KOPT-K1 (cell line): ENCODE measurements around the gene ERBIN.
"Not testable (repeated sequence)": the region's sequence is repeated elsewhere in the genome, so short reads cannot be mapped to it uniquely, and the experiment has no call there.

Experiments used
- H3K27ac ChIP-seq: fragments of 200-600 bp; sonication (generic); 2 replicates; pipeline ENCODE4 v1.5.1; 2016; ENCODE audit warnings: antibody characterized with exemption, mild to moderate bottlenecking, low read depth, low read length; ENCODE audit not compliant: poor library complexity, severe bottlenecking
- H3K36me3 ChIP-seq: fragments of 200-600 bp; sonication (generic); 2 replicates; pipeline ENCODE4 v1.5.1; 2017; ENCODE audit warnings: antibody characterized with exemption, mild to moderate bottlenecking, low read length, moderate library complexity; ENCODE audit not compliant: insufficient read depth
- H3K9me3 ChIP-seq: fragments of 200-600 bp; sonication (generic); 2 replicates; pipeline ENCODE4 v1.5.1; 2017; ENCODE audit warnings: antibody characterized with exemption, low read length, mild to moderate bottlenecking; ENCODE audit not compliant: insufficient read depth, poor library complexity, severe bottlenecking

Gene ERBIN

DNA sequence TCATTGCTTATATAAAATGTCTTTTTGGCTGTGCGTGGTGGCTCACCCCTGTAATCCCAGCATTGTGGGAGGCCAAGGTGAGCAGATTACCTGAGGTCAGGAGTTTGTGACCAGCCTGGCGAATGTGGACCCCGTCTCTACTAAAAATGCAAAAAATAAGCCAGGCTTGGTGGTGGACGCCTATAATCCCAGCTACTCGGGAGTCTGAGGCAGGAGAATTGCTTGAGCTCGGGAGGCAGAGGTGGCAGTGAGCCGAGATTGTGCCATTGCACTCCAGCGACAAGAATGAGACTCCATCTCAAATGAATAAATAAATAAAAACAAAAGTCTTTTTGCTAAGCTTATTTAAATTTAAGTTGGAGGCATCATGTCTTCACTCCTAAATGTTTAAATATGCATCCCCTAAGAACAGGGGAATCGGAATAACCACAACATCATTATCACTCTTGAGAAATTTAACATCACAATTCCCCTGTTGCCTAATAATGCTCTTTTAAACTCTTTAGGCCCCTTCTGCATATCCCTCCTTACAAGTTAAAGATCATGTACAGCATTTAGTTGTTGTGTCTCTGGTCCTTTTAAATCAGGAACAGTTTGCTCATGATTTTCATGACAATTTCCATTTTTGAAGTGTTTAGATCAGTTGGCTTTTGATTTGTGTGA lies 72.8 kb downstream of the ERBIN start:
- Histone ChIP-seq H3K9me3 (peaks cover 2% of the 10 kb centered on the region), H3K36me3 (peaks cover 65% of the 10 kb centered on the region), H3K27ac (no peak overlapping the region)

DNA sequence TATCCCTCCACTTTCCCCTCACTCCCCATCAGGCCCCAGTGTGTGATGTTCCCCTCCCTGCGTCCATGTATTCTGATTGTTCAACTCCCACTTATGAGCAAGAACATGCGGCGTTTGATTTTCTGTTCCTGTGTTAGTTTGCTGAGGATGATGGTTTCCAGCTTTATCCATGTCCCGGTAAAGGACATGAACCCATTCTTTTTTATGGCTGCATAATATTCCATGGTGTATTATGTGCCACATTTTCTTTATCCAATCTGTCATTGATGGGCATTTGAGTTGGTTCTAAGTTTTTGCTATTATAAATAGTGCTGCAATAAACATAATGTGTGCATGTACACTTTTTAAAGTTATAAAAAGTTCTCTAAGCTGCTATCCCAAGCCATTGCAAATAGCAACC lies 75.6 kb downstream of the ERBIN start:
- H3K27ac ChIP-seq: no peak overlapping the region
- H3K36me3 ChIP-seq: peaks cover 54% of the 10 kb centered on the region
- H3K9me3 ChIP-seq: peaks cover 15% of the 10 kb centered on the region

- H3K27ac ChIP-seq: no peak overlapping the region
Measured at GRCh38 chr5:66002415-66002814, 76.0 kb downstream of the ERBIN start.

GRCh38 chr5:66004216-66004615 lies 77.8 kb downstream of the ERBIN start:
- peaks cover 15% of the 10 kb centered on the region for H3K9me3 ChIP-seq
- no peak overlapping the region for H3K27ac ChIP-seq
- H3K36me3 ChIP-seq: peaks cover 38% of the 10 kb centered on the region

More at GRCh38 chr5:66002415-66002814, 76.0 kb downstream of the ERBIN start:
- Histone ChIP-seq H3K9me3 (peaks cover 15% of the 10 kb centered on the region), H3K36me3 (peaks cover 52% of the 10 kb centered on the region)

DNA sequence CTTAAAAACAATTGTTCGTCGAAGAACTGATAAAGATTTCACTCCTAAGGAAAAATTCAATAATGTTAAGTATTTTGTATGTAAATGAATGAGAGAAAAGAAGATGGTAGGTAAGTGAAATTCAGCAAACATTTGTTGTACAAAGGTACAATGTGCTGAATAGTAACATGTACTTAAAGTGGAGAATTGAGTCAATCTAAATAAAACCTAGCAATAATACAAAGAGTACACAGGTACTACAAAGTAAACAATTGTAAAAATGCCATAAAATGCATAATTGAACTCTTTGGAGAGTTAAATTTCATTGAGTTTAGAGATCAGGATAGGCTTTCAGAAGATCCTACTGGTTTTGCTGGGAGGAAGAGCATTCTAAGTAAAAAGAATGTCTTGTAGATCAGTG lies 82.9 kb downstream of the ERBIN start:
- Histone ChIP-seq H3K27ac (no peak overlapping the region), H3K36me3 (peaks cover 34% of the 10 kb centered on the region), H3K9me3 (peaks cover 12% of the 10 kb centered on the region)

- H3K36me3 ChIP-seq: peaks cover 32% of the 10 kb centered on the region
- H3K9me3 ChIP-seq: peaks cover under 1% of the 10 kb centered on the region
- no peak overlapping the region for H3K27ac ChIP-seq
Measured at GRCh38 chr5:66010476-66010875, 84.1 kb downstream of the ERBIN start.

DNA sequence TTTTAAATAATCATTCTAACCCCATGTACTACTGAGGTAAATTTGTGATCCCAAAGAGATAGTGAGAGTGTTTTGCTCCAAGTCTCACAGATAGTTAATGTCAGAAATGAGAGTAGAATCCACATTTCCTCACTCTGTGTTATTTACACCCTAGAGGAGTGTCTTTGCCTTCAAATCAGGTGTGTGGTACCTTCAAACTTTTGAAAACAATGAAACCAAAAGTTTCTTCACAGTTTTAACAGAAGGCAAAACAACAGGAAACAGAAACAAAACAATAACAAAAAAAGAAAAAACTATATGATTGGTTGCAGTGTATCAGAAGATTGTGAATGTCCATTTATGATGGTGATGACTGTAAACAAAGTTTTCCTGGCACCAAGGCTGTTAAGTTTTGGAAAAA lies 85.9 kb downstream of the ERBIN start:
- Histone ChIP-seq H3K27ac (no peak overlapping the region), H3K9me3 (no peaks in the 10 kb centered on the region), H3K36me3 (peaks cover 47% of the 10 kb centered on the region)

GRCh38 chr5:66013397-66013796 lies 87.0 kb downstream of the ERBIN start:
- H3K9me3 ChIP-seq: no peaks in the 10 kb centered on the region
- no peak overlapping the region for H3K27ac ChIP-seq
- peaks cover 47% of the 10 kb centered on the region for H3K36me3 ChIP-seq

GRCh38 chr5:66013906-66014305 lies 87.5 kb downstream of the ERBIN start:
- H3K9me3 ChIP-seq: no peaks in the 10 kb centered on the region
- H3K27ac ChIP-seq: no peak overlapping the region
- peaks cover 47% of the 10 kb centered on the region for H3K36me3 ChIP-seq

DNA sequence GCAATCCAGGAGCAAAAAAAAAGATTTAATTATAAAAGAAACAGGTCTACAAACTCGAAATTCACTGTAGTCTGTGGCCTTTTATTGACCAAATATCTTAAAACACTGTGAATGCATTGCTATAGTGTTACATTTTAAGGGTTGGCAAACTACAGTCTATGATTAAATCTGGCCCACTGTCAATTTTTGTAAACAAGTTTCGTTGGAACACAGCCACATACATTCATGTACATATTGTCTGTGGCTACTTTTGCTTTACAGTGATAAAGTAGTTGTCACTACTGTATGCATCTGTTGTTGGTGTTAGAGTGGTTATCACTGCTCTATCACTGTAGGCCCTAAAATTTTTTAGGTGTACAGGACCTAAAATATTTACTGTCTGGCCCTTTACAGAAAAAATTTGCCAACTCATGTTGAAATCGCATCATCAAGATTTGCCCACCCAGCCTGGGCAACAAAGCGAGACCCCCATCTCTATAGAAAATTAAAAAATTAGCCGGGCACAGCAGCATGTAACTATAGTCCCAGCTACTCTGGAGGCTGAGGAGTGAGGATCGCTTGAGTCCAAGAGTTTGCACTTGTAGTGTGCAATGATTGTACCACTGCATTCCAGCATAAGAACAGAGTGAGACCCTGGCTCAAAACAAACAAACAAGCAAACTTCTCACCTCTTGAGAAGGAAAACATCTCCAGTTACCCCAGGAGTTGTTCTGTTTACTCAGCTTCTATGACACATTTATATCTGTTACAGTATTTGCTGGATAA lies 89.0 kb downstream of the ERBIN start:
- H3K9me3 ChIP-seq: no peaks in the 10 kb centered on the region
- H3K27ac ChIP-seq: no peak overlapping the region
- peaks cover 47% of the 10 kb centered on the region for H3K36me3 ChIP-seq

DNA sequence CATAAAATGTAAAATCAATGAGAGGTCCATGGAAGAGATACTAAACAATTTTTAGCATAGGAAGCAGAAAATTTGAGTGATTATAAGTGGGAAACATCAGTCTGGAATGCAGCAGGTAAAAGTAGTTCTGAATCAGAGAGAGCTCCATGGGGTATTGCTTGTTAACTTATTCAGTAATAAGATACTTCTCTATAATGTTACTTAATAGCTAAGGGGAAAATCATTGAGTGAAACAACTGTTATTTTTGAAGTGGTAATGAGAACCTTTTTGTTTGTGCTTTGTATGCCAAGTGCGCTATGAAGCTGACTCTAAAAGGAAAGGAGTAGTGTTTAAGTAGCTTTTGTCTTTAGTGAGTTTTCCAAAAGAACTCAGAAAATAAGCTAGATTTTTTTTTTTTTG lies 95.2 kb downstream of the ERBIN start:
- no peaks in the 10 kb centered on the region for H3K9me3 ChIP-seq
- H3K36me3 ChIP-seq: peaks cover 56% of the 10 kb centered on the region
- no peak overlapping the region for H3K27ac ChIP-seq

GRCh38 chr5:66039296-66039695 lies 112.9 kb downstream of the ERBIN start:
- no peak overlapping the region for H3K27ac ChIP-seq
- peaks cover 97% of the 10 kb centered on the region for H3K36me3 ChIP-seq
- H3K9me3 ChIP-seq: no peaks in the 10 kb centered on the region

DNA sequence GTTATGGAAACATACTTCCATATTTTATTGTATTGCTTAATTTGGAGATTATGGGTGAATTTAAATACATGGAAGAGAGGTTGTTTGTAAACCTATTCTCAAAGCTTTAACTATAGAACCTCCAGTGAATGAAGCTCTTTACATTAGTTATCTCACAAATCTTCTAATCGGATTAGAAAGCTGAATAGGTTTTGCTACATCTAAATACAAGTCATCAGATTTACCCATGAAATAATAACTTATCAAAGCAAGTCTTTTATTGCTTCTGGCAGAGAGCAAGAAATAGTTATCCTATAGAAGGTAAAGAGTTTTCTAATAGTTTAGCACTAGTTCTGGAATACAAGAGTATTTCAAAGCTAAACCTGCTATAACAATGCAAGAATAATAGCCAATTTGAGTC lies 113.3 kb downstream of the ERBIN start:
- Histone ChIP-seq H3K27ac (no peak overlapping the region), H3K9me3 (no peaks in the 10 kb centered on the region), H3K36me3 (peaks cover 97% of the 10 kb centered on the region)

GRCh38 chr5:66041627-66042026 lies 115.3 kb downstream of the ERBIN start:
- Histone ChIP-seq H3K36me3 (peaks cover 97% of the 10 kb centered on the region), H3K9me3 (no peaks in the 10 kb centered on the region), H3K27ac (no peak overlapping the region)

DNA sequence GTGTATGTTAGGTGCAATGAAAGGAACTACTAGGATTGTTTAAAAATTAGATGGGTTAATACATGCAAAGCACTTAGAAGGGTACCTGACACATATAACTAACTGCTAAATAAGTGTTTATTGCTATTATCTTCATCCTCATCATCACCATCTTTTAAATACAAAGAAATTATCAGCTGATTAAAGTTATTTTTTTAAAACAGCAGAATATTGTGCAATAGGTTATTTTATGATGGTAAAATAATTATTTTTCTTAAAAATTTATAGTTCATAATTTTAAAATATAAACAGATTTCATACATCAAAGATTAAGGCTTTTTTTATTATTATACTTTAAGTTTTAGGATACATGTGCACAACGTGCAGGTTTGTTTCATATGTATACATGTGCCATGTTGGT lies 130.9 kb downstream of the ERBIN start:
- peaks cover 50% of the 10 kb centered on the region for H3K36me3 ChIP-seq
- no peak overlapping the region for H3K27ac ChIP-seq
- H3K9me3 ChIP-seq: no peaks in the 10 kb centered on the region

DNA sequence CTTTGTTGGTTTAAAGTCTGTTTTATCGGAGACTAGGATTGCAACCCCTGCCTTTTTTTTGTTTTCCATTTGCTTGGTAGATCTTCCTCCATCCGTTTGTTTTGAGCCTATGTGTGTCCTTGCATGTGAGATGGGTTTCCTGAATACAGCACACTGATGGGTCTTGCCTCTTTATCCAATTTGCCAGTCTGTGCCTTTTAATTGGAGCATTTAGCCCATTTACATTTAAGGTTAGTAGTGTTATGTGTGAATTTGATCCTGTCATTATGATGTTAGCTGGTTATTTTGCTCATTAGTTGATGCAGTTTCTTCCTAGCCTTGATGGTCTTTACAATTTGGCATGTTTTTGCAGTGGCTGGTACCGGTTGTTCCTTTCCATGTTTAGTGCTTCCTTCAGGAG lies 134.9 kb downstream of the ERBIN start:
- H3K36me3 ChIP-seq: peaks cover 14% of the 10 kb centered on the region
- H3K9me3 ChIP-seq, H3K27ac ChIP-seq: not testable (repeated sequence)
